GM21576 (cell line): ENCODE measurements around the gene CXCL6.

Source experiments
- ATAC-seq: cut with Tn5 transposase; IDR thresholded peaks from one replicate; pipeline ENCODE4 v1.9.1; 2021; ENCODE audit warnings: mild to moderate bottlenecking, moderate library complexity; ENCODE audit not compliant: unreplicated experiment

CXCL6 gene

GRCh38 chr4:73865431-73866096 is 29.1 kb downstream of the CXCL6 start:
- ATAC-seq = no peak

DNA sequence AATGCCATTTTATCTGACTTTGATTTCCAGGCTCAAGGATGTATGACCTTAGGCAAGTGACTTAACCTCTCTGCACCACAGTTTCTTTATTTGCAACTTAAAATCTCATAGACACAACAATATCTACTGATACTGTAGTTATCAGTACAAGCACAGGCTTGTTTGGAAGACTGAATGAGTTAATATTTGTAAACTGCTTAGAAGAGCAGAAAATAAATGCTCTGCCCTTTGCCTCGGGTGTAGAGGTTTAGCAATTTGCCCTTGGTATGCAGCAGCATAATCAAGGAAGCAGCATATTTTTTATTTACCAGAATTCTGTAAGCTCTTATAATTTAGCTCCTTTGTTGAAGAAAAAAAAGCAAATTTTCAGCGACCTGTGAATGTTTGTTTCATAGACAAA is 29.8 kb downstream of the CXCL6 start:
- no peak for ATAC-seq

DNA sequence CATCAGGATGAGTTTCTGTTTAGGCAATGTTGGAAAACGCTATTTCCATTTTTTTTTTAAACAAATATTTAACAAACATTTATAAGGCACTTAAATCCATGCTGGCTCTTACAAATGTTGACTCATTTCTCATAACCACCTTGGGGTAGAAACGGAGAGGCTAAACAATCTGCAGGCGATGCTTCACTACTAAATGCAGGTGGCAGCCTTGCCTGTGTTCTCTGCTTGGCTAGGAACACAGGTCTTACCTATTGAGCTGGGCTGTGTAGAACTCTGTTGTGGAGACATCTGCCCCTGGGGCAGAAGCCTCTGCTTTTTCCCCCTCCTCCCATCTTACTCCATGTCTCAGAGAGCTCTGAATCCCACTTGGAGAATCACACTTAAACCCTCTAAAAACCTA is 31.3 kb downstream of the CXCL6 start:
- ATAC-seq = no peak

DNA sequence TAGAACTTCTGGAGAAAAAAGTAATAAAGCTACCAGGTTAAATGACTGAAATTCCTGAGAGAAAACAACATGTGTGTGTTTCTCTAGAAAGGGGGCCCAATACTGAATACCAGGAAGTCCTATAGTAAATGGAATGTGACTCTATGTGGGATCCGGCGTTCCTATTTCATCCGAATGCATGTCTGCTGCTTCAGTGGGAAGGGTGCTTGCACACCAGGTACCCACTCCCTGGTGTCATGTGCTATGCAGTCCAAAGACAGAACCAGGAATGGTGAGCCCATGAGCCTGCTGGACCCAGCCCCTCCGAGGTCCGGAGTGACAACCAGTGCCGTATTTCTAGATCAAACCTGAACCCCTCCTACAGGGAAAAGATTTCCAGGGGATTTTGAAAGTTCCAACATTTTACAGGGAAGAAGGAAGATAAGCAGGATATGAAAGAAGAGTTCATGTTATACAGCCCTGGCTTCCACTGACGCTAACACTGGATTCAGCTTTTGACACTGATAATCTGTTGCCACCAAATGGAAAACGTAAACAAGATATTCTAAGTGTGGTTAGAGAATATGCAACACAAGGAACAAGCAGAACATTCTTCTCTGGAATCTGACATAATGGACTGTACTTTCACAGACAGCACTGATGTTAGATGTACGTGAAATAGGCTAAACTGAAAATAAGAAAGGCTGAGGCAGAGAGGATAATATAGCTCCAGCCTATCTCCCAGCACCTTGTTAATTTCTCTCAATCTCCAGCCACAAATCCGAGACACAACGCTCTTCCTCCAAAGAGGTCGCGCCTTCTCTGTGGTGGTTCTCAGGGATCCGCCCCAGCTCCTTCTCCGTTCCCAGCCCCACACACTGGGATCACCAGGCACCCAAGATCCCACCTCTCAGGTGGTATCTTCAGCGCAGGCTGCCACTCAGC is 32.0 kb downstream of the CXCL6 start:
- no peak for ATAC-seq

- ATAC-seq = no peak
Observed at GRCh38 chr4:73869130-73870055, 32.9 kb downstream of the CXCL6 start, which contains the start of gene CXCL1. TSS of gene CXCL1 (plus strand) at chr4:73869393. CDS start at chr4:73869471, 78 bp downstream.

- no peak for ATAC-seq
Observed at GRCh38 chr4:73870260-73870659, 33.8 kb downstream of the CXCL6 start.

DNA sequence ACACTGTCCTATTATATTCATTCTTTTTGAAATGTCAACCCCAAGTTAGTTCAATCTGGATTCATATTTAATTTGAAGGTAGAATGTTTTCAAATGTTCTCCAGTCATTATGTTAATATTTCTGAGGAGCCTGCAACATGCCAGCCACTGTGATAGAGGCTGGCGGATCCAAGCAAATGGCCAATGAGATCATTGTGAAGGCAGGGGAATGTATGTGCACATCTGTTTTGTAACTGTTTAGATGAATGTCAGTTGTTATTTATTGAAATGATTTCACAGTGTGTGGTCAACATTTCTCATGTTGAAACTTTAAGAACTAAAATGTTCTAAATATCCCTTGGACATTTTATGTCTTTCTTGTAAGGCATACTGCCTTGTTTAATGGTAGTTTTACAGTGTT is 34.3 kb downstream of the CXCL6 start:
- no peak for ATAC-seq

DNA sequence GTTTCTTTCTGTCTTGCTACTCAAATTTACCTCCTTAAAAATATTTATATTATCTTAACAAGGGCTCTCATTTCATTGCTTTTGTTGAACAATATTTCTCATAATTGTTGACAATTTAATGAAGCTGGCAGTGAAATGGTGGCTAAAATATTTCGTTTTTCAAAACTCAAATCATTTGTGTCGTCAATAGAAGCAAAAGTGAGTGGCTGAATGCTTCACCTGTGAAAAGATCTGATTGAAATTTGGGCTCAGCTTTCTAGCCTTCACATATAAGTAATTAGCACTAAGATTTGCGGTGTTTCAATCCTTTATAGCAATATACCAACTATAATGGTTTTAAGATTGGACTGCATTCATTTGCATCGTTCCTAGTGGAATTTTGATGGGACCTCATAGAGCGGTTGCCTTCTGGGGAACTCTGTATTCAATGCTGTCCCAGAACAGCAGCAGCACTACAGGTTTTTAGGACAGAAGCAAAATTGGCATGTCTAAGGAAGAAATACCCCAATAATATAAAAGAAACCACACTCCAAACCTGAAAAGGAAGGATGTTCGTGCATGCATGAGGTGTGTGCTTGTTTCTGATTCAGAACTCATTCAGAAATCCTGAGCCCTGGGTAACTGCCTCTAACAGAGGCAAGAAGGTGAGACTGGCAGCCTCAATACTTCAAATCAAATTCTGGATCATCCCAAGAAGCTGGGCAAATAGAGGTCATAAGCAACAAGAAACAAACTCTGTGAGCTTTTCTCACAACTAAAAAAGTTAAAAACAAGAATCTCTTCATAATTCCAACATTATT is 35.2 kb downstream of the CXCL6 start:
- ATAC-seq = no peak

- ATAC-seq = no peak
Observed at GRCh38 chr4:73872316-73873108, 36.0 kb downstream of the CXCL6 start.

DNA sequence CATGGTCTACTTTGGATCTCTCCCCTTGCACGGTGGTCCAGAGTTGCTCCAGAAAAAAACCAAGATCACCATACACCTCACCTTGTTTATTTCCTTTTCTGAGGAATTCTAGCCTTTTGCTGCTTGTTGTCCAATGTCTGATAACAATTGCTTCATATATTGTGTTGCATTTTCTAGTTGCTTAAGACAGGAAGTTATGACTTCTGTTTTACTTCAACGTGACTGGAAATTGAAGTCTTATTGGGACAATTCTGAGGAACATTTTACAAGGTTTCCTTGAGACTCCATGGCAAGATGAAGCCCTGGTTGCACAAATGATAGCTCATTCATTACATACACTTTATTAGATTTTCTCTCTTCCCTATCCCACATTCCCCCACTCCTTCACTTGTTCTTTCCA is 37.9 kb downstream of the CXCL6 start:
- no peak for ATAC-seq

- ATAC-seq = no peak
Observed at GRCh38 chr4:73875401-73875800, 38.9 kb downstream of the CXCL6 start.

DNA sequence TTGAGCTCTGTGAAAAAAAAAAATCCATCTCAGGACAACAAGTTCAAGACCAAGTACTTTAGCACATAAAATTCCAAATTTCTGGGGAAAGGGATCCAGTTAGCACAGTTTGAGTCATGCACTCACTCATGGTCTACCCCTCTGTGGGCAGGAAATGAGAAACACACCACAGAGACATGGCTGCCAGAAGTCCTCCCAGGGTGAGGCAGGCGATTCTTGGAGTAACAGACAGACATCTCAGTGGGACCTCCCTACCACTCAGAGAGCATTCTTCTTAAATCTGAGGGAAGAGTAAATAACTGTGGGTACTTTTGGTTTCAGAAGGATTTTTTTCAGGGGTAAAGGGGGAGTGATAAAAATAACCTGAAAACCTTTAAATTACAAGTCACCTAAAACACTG is 46.8 kb downstream of the CXCL6 start:
- ATAC-seq = no peak

DNA sequence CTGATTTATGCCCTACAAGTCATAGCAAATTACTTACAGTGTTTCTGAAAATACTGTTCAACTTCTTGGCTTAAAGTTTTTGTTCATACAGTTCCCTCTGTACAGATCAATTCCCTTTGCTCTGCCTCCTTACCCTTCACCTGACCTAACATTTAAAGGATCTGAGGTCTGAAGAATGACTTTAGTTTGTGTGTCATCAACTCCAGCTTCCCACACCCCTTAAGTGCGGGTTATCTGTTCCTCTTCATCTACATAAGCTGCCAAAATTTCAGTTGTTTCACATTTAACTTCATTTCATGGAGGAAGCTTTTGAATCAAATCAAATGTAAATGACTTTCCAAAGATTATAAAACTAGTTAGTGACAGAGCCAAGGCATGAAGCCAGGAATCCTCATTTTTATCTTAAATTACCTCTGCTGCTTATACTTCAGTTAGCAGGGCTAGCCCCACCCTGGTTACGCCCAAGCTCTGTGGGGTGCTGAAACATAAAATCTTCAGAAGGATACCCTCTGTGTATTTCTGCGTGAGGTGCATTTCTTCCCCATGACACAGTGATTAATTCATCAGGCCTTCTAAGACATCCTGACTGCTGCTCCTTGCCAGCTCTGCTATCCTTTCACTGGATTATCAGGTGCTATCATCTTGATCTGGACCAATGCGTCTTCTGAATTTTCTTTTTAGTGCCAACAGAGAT is 49.2 kb downstream of the CXCL6 start:
- no peak for ATAC-seq
